Right lobe of liver (tissue), 6 donors: ENCODE measurements around the gene DUOXA2. TPM values are rescaled to one million over a fixed set of nuclear protein-coding genes. Genes with fewer than 3 reads are reported as not detected.

Experiments
- ATAC-seq, 4 donors: fragments of 200-7000 bp; cut with Tn5 transposase; one replicate each; pipeline ENCODE4 v1.9.1; 2020; ENCODE audit warnings: mild to moderate bottlenecking in 4 of 4, moderate library complexity in 4 of 4
- DNase-seq, 3 donors: peaks; one replicate each; pipeline ENCODE4 v3.0.0-alpha.2; 2020
- H3K27ac ChIP-seq, 3 donors: fragments of 200-600 bp; one replicate each; pipeline ENCODE4 v1.8.0; 2022
- H3K27me3 ChIP-seq, 2 donors: fragments of 200-600 bp; one replicate each; pipeline ENCODE4 v1.8.0; 2022
- H3K36me3 ChIP-seq, 4 donors: fragments of 200-600 bp; sonication (generic) in 1 of 4; one replicate each; pipeline versions ENCODE4 v1.5.1 to v1.8.0; 2017 to 2022; ENCODE audit warnings: control low read depth in 1 of 4
- H3K4me1 ChIP-seq, 4 donors: fragments of 200-600 bp; sonication (generic) in 1 of 4; one replicate each; pipeline versions ENCODE4 v1.5.1 to v1.8.0; 2017 to 2022; ENCODE audit warnings: control low read depth in 1 of 4
- H3K4me3 ChIP-seq, 3 donors: fragments of 200-600 bp; one replicate each; pipeline ENCODE4 v1.8.0; 2022
- H3K9me3 ChIP-seq, 4 donors: fragments of 200-600 bp; sonication (generic) in 1 of 4; one replicate each; pipeline versions ENCODE4 v1.5.1 to v1.8.0; 2017 to 2022; ENCODE audit warnings: control low read depth in 1 of 4
- POLR2A ChIP-seq: fragments of 450-650 bp; IDR thresholded peaks from one replicate; pipeline ENCODE4 v1.6.1; 2017; ENCODE audit warnings: antibody characterized with exemption, mild to moderate bottlenecking
- WGBS: methylation state at CpG from one replicate; pipeline ENCODE4 v1.1.6; 2018; ENCODE audit warnings: low coverage, low lambda C conversion rate; ENCODE audit not compliant: insufficient coverage; ENCODE audit errors: missing lambda C conversion rate; 5-methylcytosine and 5-hydroxymethylcytosine counted together
- intact Hi-C, 2 donors: fragments of 100-400 bp; cut with DNase I; formaldehyde crosslinking; loops; one replicate each; pipeline versions ENCODE4 v1.11.2 to v1.14.1; 2022
- total RNA-seq, 6 experiments: library from RNA; depleted of rRNA in 2 of 6; stranded (reverse); fragments of >200 nt in 2 of 6; fragmentation: NEBNext Ultra II Directional in 3 of 6; extraction: Animal tissue kit (Norgen Biotek cat#: 25700) in 3 of 6; gene quantifications; one replicate each; pipeline versions ENCODE4 v1.1.0 to v1.2.4, GENCODE V29; 2016 to 2023
- TF ChIP-seq, protein P1 (sequence below), 4 donors: fragments of 200-600 bp in 3 of 4; fragments of 450-650 bp in 1 of 4; IDR thresholded peaks; one replicate each; pipeline versions ENCODE4 v1.5.1 to v1.8.0; 2016 to 2022; ENCODE audit warnings: antibody characterized with exemption in 4 of 4, mild to moderate bottlenecking in 2 of 4
- donor health status: DM: no; HTN: yes; CAD: no.
- donor health status: DM: no; HTN: no; CAD: no.
- donor health status: DM: no; HTN: no; CAD: no.
- donor health status: DM: no; HTN: yes; CAD: no.
- donor health status: DM: no; HTN: yes; CAD: no.

Gene DUOXA2
- total RNA-seq, 6 experiments from 2014 or later, result 1.4 TPM; not detected in 5

DNA sequence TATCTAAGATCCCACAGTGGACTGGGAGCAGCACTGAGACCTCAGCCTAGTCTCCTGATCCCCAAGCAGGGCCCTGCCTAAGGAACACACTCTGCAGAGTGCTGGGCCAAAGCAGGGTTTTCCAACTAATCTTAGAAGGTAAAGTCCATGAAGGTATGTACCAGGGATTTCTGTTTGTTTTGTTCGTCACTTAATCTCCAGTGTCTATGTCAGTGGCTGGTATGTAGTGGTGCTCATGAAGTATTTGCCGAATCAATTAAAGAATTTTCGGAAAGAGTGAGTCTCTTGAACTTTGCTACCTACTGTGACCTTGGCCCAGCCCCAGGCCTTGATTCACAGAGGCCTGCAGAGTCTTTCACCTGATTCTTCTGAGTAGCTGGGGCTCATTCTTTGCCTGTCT is 17.4 kb downstream of the DUOXA2 start:
- no peak overlapping the region for H3K27ac ChIP-seq
- no peak overlapping the region for H3K4me3 ChIP-seq
- H3K9me3 ChIP-seq, result no peaks in the 10 kb centered on the region
- peak in 3 of 4 donors; percentile 23 to 59 (median 50) for ATAC-seq
- no peaks in the 10 kb centered on the region for H3K36me3 ChIP-seq
- DNase-seq, result peak in 2 of 3 donors; percentile 22 to 34
- peaks cover 0 to 13% of the 10 kb centered on the region in 2 donors for H3K27me3 ChIP-seq
- WGBS, result 40% methylated on average over 3 of the region's 3 CpGs
- TF ChIP-seq, protein P1, sequence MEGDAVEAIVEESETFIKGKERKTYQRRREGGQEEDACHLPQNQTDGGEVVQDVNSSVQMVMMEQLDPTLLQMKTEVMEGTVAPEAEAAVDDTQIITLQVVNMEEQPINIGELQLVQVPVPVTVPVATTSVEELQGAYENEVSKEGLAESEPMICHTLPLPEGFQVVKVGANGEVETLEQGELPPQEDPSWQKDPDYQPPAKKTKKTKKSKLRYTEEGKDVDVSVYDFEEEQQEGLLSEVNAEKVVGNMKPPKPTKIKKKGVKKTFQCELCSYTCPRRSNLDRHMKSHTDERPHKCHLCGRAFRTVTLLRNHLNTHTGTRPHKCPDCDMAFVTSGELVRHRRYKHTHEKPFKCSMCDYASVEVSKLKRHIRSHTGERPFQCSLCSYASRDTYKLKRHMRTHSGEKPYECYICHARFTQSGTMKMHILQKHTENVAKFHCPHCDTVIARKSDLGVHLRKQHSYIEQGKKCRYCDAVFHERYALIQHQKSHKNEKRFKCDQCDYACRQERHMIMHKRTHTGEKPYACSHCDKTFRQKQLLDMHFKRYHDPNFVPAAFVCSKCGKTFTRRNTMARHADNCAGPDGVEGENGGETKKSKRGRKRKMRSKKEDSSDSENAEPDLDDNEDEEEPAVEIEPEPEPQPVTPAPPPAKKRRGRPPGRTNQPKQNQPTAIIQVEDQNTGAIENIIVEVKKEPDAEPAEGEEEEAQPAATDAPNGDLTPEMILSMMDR (IDR thresholded peaks at IDR 0.05), result no peak
- TF ChIP-seq POLR2A, result no peak
- H3K4me1 ChIP-seq, result peaks cover 0 to 14% (median 0%) of the 10 kb centered on the region in 4 donors
- intact Hi-C loops, result no loop called here

DNA sequence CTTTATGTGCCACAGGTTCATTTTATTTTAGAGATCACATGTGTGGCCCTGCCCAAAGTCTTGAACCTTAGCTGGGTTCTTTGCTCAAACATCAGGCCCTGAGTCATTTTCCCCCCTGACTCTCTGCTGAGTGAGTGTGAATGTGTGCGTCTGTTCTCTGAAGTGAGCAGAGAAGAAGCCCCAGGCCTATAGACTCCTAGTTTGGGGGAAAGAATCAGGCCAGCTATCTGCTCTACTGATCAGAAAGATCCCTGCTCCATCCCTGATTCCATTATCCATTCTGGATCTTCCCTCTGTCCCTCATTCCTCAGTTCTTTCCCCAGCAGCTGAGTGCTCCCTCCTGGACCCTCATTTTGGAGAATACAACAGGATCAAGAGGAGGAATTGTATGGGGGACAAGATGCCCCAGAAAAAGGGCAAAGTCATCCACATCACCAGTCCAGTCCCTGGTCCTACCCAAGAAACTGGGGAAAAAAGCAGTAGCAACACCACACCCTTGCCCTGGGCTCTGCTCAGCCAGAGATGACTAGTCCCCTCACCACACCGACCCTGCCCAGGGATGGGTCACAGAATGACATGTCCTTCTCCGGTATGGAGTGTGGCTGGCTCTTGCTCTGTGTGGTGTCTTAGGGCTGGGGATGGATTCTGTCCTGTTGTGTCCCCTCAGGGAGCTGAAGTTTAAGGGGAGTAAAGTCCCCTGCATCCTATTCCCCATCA is 18.9 kb downstream of the DUOXA2 start:
- Histone ChIP-seq H3K9me3 (no peaks in the 10 kb centered on the region), H3K4me1 (peaks cover 0 to 14% (median 0%) of the 10 kb centered on the region in 4 donors), H3K4me3 (no peak overlapping the region), H3K27ac (no peak overlapping the region), H3K27me3 (peaks cover 0 to 13% of the 10 kb centered on the region in 2 donors), H3K36me3 (no peaks in the 10 kb centered on the region)
- WGBS, result 83% methylated on average over 1 of the region's 3 CpGs
- TF ChIP-seq, protein P1 (IDR thresholded peaks at IDR 0.05), result no peak
- TF ChIP-seq POLR2A, result no peak
- DNase-seq (no peak), ATAC-seq (no peak)
- intact Hi-C loops, result no loop called here

DNA sequence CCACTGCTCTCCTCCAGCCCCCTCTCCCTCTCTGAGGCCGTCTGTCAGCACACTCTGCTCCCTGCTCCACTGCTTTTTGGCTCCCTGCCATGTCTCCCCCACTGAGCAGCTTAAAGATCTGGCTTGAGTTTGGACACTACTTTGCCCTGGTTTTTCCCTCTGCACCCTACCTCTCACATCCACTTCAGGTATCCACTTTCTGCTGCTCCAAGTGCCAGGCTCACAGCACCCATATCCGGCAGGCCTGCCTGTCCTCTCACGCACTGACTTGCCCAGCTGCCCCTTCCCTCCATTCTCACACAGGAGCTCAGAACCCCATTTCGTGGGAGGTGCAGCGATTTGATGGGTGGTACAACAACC is 19.4 kb downstream of the DUOXA2 start:
- Histone ChIP-seq H3K9me3 (no peaks in the 10 kb centered on the region), H3K27me3 (peaks cover 0 to 13% of the 10 kb centered on the region in 2 donors), H3K27ac (no peak overlapping the region), H3K4me3 (no peak overlapping the region), H3K4me1 (peaks cover 0 to 14% (median 0%) of the 10 kb centered on the region in 4 donors), H3K36me3 (no peaks in the 10 kb centered on the region)
- TF ChIP-seq, protein P1 (IDR thresholded peaks at IDR 0.05), result no peak
- TF ChIP-seq POLR2A, result no peak
- intact Hi-C loops, result no loop called here
- 44% methylated on average over 1 of the region's 5 CpGs for WGBS
- ATAC-seq (no peak), DNase-seq (peak in 1 of 3 donors; percentile 38)

DNA sequence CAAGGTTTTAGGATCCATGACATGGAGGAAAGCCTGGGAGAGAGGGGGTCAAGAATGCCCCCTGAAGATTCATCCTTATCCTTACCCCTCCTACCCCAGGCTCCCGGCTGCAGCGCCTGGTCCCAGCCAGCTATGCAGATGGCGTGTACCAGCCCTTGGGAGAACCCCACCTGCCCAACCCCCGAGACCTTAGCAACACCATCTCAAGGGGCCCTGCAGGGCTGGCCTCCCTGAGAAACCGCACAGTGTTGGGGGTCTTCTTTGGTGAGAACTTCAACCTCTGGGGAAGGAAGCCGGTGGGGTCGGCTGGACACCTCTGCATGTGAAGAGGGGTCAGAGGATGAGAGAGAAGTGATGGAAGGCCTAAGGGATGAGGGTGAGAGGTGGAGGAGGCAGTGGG is 19.9 kb downstream of the DUOXA2 start:
- ATAC-seq (no peak), DNase-seq (peak in 1 of 3 donors; percentile 42)
- Histone ChIP-seq H3K36me3 (no peaks in the 10 kb centered on the region), H3K27me3 (peaks cover 0 to 9% of the 10 kb centered on the region in 2 donors), H3K9me3 (no peaks in the 10 kb centered on the region), H3K27ac (no peak overlapping the region), H3K4me1 (peaks cover 0 to 14% (median 0%) of the 10 kb centered on the region in 4 donors), H3K4me3 (no peak overlapping the region)
- WGBS, result 87% methylated on average over 3 of the region's 7 CpGs
- intact Hi-C loops, result no loop called here
- TF ChIP-seq, protein P1 (IDR thresholded peaks at IDR 0.05), result no peak
- TF ChIP-seq POLR2A, result no peak
